B cell (primary cell): ENCODE data around the gene INTU. TPM values are rescaled to one million over a fixed set of nuclear protein-coding genes. Genes with fewer than 3 reads are reported as not detected.

ENCODE experiments used
- ATAC-seq: fragments of 200-7000 bp; cut with Tn5 transposase; one replicate; pipeline ENCODE4 v1.10.0; 2021; ENCODE audit warnings: low read depth, mild to moderate bottlenecking, moderate number of reproducible peaks, moderate library complexity
- CTCF ChIA-PET: fragments of 350-600 bp; sonication (Branson Sonifier 250); formaldehyde crosslinking; loops from one replicate; lab custom pipeline; 2021; ENCODE audit warnings: antibody characterized with exemption, inconsistent platforms; lab: Charles Lee
- POLR2A ChIA-PET: fragments of 350-600 bp; sonication (Branson Sonifier 250); formaldehyde crosslinking; loops from one replicate; lab custom pipeline; 2021; ENCODE audit warnings: antibody characterized with exemption; lab: Charles Lee
- DNase-seq: peaks from one replicate; pipeline ENCODE4 v3.0.0; 2013
- H2AFZ ChIP-seq: 2 replicates; pipeline ENCODE4 v1.6.1; 2012; ENCODE audit warnings: mild to moderate bottlenecking, low read depth, low read length; ENCODE audit not compliant: insufficient read depth, poor library complexity, severe bottlenecking
- H3K27ac ChIP-seq, 2 donors: 1 replicate in 1 of 2; 2 replicates in 1 of 2; pipeline ENCODE4 v1.5.1; 2012 to 2013; ENCODE audit warnings: low read length in 2 of 2, mild to moderate bottlenecking in 2 of 2, moderate library complexity in 1 of 2
- H3K27me3 ChIP-seq, 4 experiments: fragments of 200-600 bp in 1 of 4; sonication (generic) in 1 of 4; replicated peaks in 1 of 4; 1 replicate in 2 of 4; 2 replicates in 2 of 4; pipeline versions ENCODE4 v1.6.1 to v1.7.0; 2013 to 2016; ENCODE audit warnings: low read length in 3 of 4, mild to moderate bottlenecking in 2 of 4, mixed read lengths in 1 of 4, moderate library complexity in 1 of 4; ENCODE audit not compliant: insufficient read depth in 4 of 4, control insufficient read depth in 3 of 4; ENCODE audit errors: control extremely low read depth in 1 of 4
- H3K36me3 ChIP-seq, 2 experiments: replicated peaks in 1 of 2; 1 replicate in 1 of 2; 2 replicates in 1 of 2; pipeline versions ENCODE4 v1.6.1 to v1.7.1; 2013; ENCODE audit warnings: low read length in 1 of 2; ENCODE audit not compliant: insufficient read depth in 2 of 2, control insufficient read depth in 1 of 2; ENCODE audit errors: control extremely low read depth in 1 of 2, extremely low read depth in 1 of 2
- H3K4me1 ChIP-seq, 2 donors: fragments of 200-600 bp in 1 of 2; sonication (generic) in 1 of 2; 1 replicate in 1 of 2; 2 replicates in 1 of 2; pipeline versions ENCODE4 v1.5.1 to v1.6.1; 2013 to 2017; ENCODE audit warnings: low read length in 2 of 2; ENCODE audit not compliant: control insufficient read depth in 2 of 2, insufficient read depth in 2 of 2
- H3K4me2 ChIP-seq: replicated peaks from 2 replicates; pipeline ENCODE3; 2012; ENCODE audit warnings: mild to moderate bottlenecking, low read depth, low read length; ENCODE audit not compliant: poor library complexity, severe bottlenecking
- H3K4me3 ChIP-seq, 5 experiments: fragments of 200-600 bp in 1 of 5; sonication (generic) in 1 of 5; 1 replicate in 3 of 5; 2 replicates in 2 of 5; pipeline versions ENCODE4 v1.5.1 to v1.7.0; 2011 to 2016; ENCODE audit warnings: low read length in 4 of 5, mild to moderate bottlenecking in 4 of 5, low read depth in 2 of 5, control low read depth in 1 of 5, moderate library complexity in 1 of 5; ENCODE audit not compliant: insufficient read depth in 1 of 5; ENCODE audit errors: control extremely low read depth in 1 of 5, extremely low read depth in 1 of 5
- H3K79me2 ChIP-seq: fragments of 200-600 bp; sonication (generic); one replicate; pipeline ENCODE4 v1.6.0; 2016; ENCODE audit warnings: low read length; ENCODE audit not compliant: control insufficient read depth, insufficient read depth
- H3K9ac ChIP-seq: fragments of 200-600 bp; sonication (generic); 2 replicates; pipeline ENCODE4 v1.6.1; 2017; ENCODE audit warnings: mild to moderate bottlenecking, low read length, moderate library complexity
- H3K9me3 ChIP-seq, 3 donors: one replicate each; pipeline versions ENCODE4 v1.6.1 to v1.7.1; 2013; ENCODE audit warnings: low read length in 2 of 3; ENCODE audit not compliant: control insufficient read depth in 2 of 3, insufficient read depth in 1 of 3; ENCODE audit errors: control extremely low read depth in 1 of 3
- H4K20me1 ChIP-seq: 2 replicates; pipeline ENCODE4 v1.6.0; 2012; ENCODE audit warnings: mild to moderate bottlenecking, low read length; ENCODE audit not compliant: insufficient read depth, control insufficient read depth, poor library complexity, severe bottlenecking
- H3K27ac Mint-ChIP-seq: one replicate; pipeline ENCODE4 v1.8.0; 2021; ENCODE audit warnings: mixed read lengths
- H3K27me3 Mint-ChIP-seq: one replicate; pipeline ENCODE4 v1.8.0; 2021; ENCODE audit warnings: mixed read lengths
- H3K4me1 Mint-ChIP-seq: one replicate; pipeline ENCODE4 v1.8.0; 2021; ENCODE audit warnings: mixed read lengths
- H3K4me3 Mint-ChIP-seq: one replicate; pipeline ENCODE4 v1.8.0; 2021; ENCODE audit warnings: mixed read lengths
- H3K9me3 Mint-ChIP-seq: one replicate; pipeline ENCODE4 v1.8.0; 2022; ENCODE audit warnings: mixed read lengths; ENCODE audit not compliant: insufficient read depth
- CTCF ChIP-seq: fragments of 200-600 bp; IDR thresholded peaks from one replicate; pipeline ENCODE4 v1.8.0; 2022; ENCODE audit warnings: antibody characterized with exemption, mild to moderate bottlenecking
- EZH2 ChIP-seq: IDR thresholded peaks from 2 replicates; pipeline ENCODE4 v1.6.1; 2012; ENCODE audit warnings: borderline replicate concordance, low read depth, mild to moderate bottlenecking, moderate library complexity, low read length; ENCODE audit not compliant: insufficient read depth, poor library complexity, severe bottlenecking
- WGBS: methylation state at CpG from one replicate; pipeline ENCODE4 v1.1.5; 2013; ENCODE audit warnings: missing lambda C conversion rate; ENCODE audit not compliant: insufficient coverage; 5-methylcytosine and 5-hydroxymethylcytosine counted together
- intact Hi-C: fragments of 100-400 bp; cut with micrococcal nuclease; formaldehyde crosslinking; loops from one replicate; pipeline ENCODE4 v1.10.0; 2022
- polyA plus RNA-seq: library from polyadenylated mRNA; depleted of rRNA; stranded (reverse); fragments of >200 nt; gene quantifications from 2 replicates; pipeline ENCODE4 v1.2.3, GENCODE V29; 2012
- total RNA-seq, 2 donors: library from RNA; stranded (reverse); fragments of 120-200 nt in 1 of 2; gene quantifications; 1 replicate in 1 of 2; 2 replicates in 1 of 2; pipeline versions ENCODE4 v1.2.3 to v1.2.4, GENCODE V29; 2013 to 2022

Gene INTU
- total and polyA plus RNA-seq, 2 donors (not counting 1 experiment from before 2014, with no cell fraction given) = not detected

- Histone ChIP-seq H3K79me2 (no peaks in the 10 kb centered on the region), H3K4me3 (peak overlapping the region in 1 of 5 experiments; percentile 10), H4K20me1 (no peaks in the 10 kb centered on the region), H3K4me2 (peak overlapping the region; percentile 57), H3K4me1 (peaks cover 11 to 16% of the 10 kb centered on the region in 2 donors), H3K27me3 (peaks cover 0 to 29% (median 11%) of the 10 kb centered on the region in 4 experiments), H3K36me3 (no peaks in the 10 kb centered on the region), H3K27ac (no peak overlapping the region), H3K9ac (no peak overlapping the region), H3K9me3 (peaks cover 0 to 3% (median 2%) of the 10 kb centered on the region in 3 donors), H2AFZ (peak overlapping the region; percentile 35)
- TF ChIP-seq EZH2 (no peak), CTCF (no peak)
- DNase-seq = no peak
- 17% methylated on average over 12 of the region's 12 CpGs for WGBS
- Mint-ChIP-seq H3K9me3 (no peaks in the 10 kb centered on the region), H3K27me3 (peaks cover 53% of the 10 kb centered on the region), H3K4me1 (peaks cover 7% of the 10 kb centered on the region), H3K27ac (no peak overlapping the region), H3K4me3 (peak overlapping the region; percentile 70)
- no peak for ATAC-seq
- ChIA-PET CTCF (no interaction called here), POLR2A (no interaction called here)
- intact Hi-C loops = no loop called here
Measured at GRCh38 chr4:127622621-127622920, 10.2 kb upstream of the INTU start.

- Histone ChIP-seq H3K36me3 (no peaks in the 10 kb centered on the region), H3K9ac (peak overlapping the region; percentile 20), H4K20me1 (no peaks in the 10 kb centered on the region), H3K4me3 (peak overlapping the region in 2 of 5 experiments; percentile 10 to 15), H2AFZ (peak overlapping the region; percentile 35), H3K4me2 (peak overlapping the region; percentile 57), H3K79me2 (no peaks in the 10 kb centered on the region), H3K27ac (no peak overlapping the region), H3K27me3 (peaks cover 0 to 29% (median 12%) of the 10 kb centered on the region in 4 experiments), H3K4me1 (peaks cover 11 to 16% of the 10 kb centered on the region in 2 donors), H3K9me3 (peaks cover 0 to 3% (median 2%) of the 10 kb centered on the region in 3 donors)
- TF ChIP-seq CTCF = no peak
- TF ChIP-seq EZH2 = no peak
- H3K27ac Mint-ChIP-seq = no peak overlapping the region
- no peaks in the 10 kb centered on the region for H3K9me3 Mint-ChIP-seq
- peak overlapping the region; percentile 70 for H3K4me3 Mint-ChIP-seq
- H3K27me3 Mint-ChIP-seq = peaks cover 51% of the 10 kb centered on the region
- H3K4me1 Mint-ChIP-seq = peaks cover 7% of the 10 kb centered on the region
- WGBS = 7% methylated on average over 74 of the region's 81 CpGs
- ChIA-PET POLR2A (no interaction called here), CTCF (no interaction called here)
- intact Hi-C loops = no loop called here
- ATAC-seq (no peak), DNase-seq (peak; percentile 5)
Measured at GRCh38 chr4:127622921-127623796, 9.6 kb upstream of the INTU start.
